ENCODE measurements around the gene ARMH2.

The ARMH2 gene

GRCh38 chr6:24798740-24799540 lies at the start of gene ARMH2:
Gene ARMH2 (minus strand): TSS chr6:24798917. CDS start chr6:24798857, 60 bp downstream.
- DNase-seq = no peak

- no peak for DNase-seq
Observed at GRCh38 chr6:24848461-24848860, 49.7 kb upstream of the ARMH2 start.

GRCh38 chr6:24847402-24847801 lies 48.7 kb upstream of the ARMH2 start:
- no peak for DNase-seq

- DNase-seq = no peak
Observed at GRCh38 chr6:24845578-24845977, 46.9 kb upstream of the ARMH2 start.

- DNase-seq = no peak
Observed at GRCh38 chr6:24844903-24845302, 46.2 kb upstream of the ARMH2 start.

DNA sequence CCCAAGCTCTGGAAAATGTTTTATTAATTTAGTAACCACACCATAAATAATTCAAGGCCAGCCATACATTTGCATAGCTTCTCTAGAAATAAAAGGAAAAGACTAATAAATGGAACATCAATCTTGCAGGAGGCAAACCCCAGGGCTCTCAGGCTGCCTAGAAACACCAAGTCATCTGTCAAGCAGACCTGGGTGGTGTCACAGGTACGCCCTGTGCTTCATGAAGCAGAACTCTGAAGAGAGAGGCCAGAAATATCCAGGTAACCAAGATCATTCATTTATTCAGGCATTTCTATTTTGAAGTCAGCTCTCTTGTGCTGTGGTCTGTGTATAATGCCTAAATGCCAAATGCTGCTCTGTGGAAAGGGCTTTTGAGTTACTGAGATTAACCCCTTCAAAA lies 45.3 kb upstream of the ARMH2 start:
- no peak for DNase-seq

- DNase-seq = no peak
Observed at GRCh38 chr6:24840187-24840586, 41.5 kb upstream of the ARMH2 start.

- no peak for DNase-seq
Observed at GRCh38 chr6:24838994-24839393, 40.3 kb upstream of the ARMH2 start.

DNA sequence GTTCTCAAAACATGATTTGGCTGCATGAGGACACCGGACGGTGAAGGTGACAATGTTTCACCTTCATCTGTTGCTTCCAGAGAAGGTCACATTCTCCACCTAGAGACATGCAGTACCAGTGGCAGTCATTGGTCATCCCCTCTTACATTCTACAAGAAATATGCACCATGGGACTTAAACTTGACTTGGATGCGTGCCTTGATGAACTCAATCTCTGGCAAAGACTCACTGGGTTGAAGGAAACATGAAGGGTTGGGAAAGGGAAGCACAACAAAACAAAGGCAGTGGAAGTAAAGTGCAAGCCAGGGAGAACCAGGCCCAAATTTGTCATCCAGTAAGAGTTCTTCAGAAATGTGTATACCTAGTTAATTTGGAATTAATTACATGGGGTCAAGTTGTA lies 39.4 kb upstream of the ARMH2 start:
- no peak for DNase-seq

DNA sequence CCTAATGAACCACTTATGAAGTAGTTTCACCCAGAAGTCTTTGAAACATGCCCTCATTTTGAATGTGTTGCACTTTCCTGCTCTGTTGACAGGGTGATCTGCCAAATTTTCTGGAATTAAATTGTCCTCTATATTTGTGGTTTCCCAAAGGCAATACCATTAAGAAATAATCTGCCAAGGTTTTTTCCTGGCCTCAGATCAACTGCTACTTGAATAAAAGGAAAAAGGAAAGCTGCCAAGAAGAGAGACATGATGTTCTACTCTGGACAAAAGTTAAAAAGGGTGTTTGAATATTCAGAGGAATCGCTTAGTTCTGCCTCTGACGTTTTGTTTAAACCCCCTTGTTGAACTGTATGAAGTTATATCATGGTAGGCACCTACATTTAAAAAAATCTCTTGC lies 37.4 kb upstream of the ARMH2 start:
- no peak for DNase-seq

DNA sequence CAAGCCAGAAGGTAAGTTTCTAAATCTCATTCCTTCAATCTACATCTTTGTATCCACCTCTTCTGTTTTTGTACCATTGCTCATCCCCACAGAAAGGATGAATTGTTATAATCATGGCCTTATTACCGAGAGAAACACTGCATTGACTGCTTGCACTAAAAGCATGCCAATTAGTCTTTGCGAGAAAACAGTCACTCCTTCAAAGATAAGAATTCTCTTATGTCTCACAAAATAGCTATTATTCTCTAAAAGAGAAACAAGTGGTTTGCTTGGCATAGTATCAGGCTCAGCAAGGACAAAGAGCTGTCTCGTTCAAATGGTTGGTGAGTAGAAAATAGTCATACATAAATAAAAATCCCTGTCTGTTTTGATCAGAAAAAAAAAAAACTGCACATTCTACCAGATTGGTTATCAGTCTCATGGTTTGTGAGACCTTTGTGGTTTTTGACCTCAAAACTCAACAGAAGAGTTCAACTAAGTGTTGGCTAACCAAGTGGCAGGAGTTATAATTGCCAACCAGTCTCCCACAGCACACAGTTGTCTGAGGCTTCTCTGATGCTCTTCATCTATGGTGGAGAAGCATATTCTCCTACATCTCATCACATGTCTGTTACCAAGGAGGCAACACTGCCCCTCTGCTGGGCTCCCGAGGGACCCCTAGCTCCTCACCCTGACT lies 35.1 kb upstream of the ARMH2 start:
- no peak for DNase-seq

DNA sequence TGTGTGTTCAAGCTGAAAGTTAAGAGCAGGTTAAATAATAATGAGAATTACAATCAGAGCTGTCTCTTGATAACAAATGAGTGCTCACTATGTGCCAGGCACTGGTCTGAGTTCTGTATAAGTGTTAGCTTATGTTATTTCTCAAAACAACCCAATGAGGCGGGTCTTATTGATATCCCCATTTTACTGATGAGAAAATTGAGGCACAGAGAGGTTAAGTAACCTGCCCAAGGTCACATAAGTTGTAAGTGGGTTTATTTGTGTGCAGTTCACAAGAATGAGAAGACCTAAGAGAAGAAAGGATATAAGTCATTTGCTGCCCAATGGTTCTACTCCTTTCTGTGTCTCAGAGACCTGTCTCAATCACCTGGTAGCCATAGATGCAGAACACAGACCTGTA lies 34.1 kb upstream of the ARMH2 start:
- no peak for DNase-seq

- DNase-seq = peak; percentile 41
Observed at GRCh38 chr6:24831771-24832716, 33.3 kb upstream of the ARMH2 start.

- DNase-seq = no peak
Observed at GRCh38 chr6:24829657-24830056, 30.9 kb upstream of the ARMH2 start.

DNA sequence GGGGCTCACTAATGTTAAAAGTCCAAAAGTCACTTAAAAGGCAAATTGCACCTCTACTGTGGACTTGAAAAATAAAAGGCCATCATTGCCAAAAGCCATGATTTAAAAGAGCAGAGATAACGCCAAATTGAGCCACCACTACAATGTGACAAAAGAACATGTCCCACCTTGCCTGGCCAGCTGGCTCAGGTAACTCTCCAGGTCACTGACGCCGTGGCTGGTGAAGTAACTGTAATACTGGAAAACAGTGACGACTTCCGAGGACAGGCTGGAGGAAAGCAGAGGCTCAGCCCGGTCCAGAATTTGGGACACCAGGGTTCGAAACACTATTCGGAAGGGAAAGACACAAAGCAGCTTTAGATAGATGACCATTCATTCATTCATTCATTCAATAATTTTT lies 29.3 kb upstream of the ARMH2 start:
- no peak for DNase-seq

- no peak for DNase-seq
Observed at GRCh38 chr6:24827162-24827561, 28.4 kb upstream of the ARMH2 start.

DNA sequence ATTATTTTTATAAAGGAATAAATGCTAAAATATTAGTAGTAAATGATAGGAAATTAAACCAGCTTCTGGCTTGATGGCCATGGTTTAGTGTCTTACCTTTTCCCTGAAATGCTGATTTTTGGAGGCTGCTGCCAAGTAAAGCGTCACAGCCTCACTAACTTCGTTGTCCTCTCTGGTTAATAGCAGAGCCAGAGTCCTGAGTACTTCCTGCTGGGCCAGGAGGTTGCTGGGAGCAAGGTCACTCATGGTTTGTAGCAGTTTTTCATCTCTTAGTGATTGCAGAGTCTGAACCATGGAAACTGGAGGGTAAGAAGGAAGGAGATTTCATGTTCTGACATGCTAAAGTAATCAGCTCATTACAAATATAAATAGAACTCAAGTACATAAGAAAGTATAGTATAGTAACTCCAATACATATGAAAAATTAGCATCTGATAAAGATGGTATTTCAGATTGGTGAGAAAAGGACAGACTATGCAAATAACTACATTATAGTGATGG lies 26.5 kb upstream of the ARMH2 start:
- no peak for DNase-seq

- no peak for DNase-seq
Observed at GRCh38 chr6:24824142-24824938, 25.6 kb upstream of the ARMH2 start.

DNA sequence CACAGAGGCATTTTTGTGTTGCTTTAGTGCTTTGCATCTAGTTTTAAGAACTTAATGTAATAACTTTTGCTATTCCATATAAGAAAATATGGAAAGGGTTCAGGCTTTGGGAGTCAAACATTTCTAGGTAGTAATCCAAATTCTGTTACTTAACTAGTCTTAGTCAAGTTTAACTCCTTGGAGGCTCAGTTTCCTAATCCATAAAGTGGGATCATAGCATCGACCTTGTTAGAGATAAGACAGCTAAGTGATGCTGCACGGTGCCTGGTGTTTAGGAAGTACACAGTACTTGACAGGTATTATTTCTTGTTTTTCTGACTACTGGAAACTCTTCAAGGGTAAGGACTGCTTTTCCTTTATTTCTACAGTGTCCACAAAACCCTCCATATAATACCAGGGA lies 24.5 kb upstream of the ARMH2 start:
- no peak for DNase-seq

DNA sequence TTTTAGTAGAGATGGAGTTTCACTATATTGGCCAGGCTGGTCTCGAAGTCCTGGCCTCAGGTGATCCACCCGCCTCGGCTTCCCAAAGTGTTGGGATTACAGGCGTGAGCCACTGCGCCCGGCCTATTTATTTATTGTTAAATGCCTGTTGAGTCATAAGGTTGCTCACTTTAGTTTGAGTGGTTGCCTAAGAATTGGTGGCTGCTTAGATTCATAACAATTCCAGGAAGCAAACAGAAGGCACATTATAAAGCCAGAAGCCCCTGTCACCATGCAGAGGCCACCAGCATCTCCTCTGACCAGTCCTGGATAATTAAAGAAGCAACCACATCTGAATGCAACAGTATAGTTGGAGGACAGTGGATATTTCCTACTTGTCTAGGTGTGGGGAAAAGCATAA lies 24.0 kb upstream of the ARMH2 start:
- no peak for DNase-seq

DNA sequence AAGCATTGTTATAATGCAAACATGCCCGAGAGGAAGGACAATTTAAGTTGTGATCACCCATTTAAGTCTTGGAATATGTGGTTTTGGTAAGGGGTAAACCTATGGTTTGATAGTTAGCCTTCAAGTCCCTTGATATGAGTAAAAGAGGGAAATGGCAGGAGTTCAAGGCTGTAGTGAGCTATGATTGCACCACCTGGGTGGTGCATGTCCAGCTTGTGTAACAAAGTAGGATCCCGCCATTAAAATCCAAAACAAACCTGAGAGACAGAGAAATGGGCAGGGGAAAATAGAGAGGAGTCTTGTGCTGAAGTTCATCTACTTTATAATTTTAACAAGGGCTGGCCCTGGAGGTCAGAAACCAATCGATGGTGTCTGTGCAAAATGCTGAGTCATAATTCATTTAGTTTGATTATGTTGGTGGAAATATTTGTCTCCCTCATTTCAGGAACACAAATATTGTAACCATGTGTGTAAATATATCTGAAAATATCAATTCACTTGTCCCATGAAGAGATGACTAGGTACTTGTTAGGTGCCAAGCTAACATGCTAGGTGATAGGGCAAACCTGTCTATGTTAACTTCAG lies 23.2 kb upstream of the ARMH2 start:
- DNase-seq = no peak

DNA sequence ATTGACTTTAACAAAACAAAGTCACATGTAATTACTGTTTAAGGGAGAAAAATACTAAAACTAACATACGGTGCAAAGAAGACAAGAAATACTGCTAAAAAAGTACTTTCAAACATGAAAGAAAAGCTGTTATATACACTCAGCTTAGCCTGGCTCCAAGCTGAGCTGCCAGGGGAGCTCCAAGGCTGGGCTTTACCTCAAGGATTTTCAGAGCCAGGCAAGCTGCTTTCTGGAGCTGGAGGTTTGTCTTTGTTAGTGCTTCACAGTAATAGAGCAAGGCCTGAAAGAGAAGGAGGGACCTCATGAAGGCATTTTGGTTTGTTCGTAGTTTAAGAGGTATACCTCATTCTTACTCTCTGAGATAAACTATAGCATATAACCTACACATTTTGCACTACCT lies 19.6 kb upstream of the ARMH2 start:
- DNase-seq = no peak
